Measurements from ENCODE around the gene CNOT6.

GRCh38 chr5:180609817-180610550 lies 115.8 kb downstream of the CNOT6 start:
- TF ChIP-seq CTCF (IDR thresholded peaks at IDR 0.05) (no peak), POLR2A (IDR thresholded peaks at IDR 0.05) (no peak)

Measured in Peyer's patch (tissue), 4 donors.